Hippocampal formation (tissue), 2 donors: ENCODE data around the gene BTBD9.

ENCODE experiments used
- DNase-seq, 2 donors: peaks; one replicate each; lab custom pipeline; 2025; lab: John Stamatoyannopoulos, UW

BTBD9 gene

DNA sequence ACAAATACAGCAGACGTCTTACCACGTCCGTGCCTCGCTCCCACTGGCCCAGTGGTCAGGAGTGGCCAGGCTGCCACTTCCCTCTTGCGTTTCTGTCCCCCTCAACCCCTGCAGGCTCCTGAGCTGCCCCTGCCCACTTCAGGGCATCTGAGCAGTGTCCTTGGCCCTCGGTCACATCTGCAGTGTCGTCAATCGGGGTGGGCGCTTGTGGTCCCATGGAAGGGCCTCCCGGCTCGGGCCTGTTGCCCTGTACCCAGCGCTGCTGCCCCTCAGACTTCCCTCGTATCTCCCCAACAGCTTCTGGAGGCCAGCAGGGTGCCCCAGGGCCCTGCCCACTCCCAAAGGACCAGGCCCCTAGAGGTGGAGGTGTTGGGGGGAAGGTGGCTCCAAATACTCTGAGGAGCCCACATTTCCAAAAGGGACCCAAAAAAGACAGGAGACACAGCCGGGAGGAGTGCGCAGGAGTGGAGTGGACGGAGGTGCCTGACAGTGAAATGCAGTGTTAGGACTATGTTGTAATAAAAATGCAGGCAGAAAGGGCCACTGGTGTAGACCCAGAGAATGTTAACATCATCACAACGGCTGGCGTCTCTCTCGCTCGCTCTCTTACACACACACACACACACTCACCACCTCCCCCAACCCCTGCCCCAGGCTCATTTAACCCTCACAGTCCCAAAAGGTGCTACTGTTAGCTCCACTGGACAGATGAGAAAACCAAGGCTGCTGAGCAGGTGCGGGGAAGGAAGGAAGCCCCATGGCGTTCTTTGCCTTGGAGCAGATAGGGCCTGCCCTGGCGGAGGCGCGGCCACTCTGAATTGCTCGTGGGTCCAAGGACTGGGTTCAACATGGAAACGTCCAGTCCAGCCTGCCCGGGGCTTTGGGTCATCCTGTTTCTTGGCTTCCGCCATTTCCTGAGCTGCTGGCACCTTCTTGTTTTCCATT is 476.3 kb downstream of the BTBD9 start:
- DNase-seq: no peak

GRCh38 chr6:38162493-38163185 is 477.1 kb downstream of the BTBD9 start:
- DNase-seq: no peak

DNA sequence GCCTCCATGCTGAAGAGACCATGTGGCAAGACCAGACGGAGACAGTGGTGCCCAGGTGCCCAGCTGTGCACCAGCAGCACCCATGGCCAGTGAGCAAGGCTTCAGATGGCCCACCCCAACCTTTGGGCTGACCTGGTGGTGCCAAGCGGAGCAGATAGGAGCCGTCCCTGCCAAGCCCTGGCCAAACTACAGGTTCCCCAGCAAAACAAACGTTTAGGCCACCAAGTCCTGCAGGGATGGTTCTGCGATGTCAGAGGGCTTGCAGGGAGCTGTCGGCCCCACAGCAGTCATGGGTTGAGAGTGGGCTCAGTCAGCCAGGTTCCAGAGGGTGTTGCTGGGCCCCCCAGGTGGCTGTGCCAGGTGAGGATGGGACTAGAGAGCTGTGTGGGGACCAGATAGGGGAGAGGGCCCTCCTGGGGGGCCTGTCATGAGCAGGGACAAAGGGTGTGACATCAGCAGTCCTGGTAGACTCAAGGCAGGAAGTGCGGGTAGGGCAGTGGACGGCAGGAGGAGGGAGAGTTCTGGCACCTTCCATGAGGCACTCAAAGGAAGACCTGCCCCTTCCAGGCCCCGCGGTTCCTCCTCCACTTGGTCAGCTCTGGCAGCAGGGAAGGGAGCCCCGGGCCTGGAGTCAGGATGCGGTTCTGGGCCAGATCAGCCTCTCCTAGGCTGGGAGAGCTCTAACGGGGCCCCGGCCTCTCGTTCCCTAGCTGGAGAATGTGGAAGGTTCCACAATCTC is 477.8 kb downstream of the BTBD9 start:
- DNase-seq: no peak

- no peak for DNase-seq
Observed at GRCh38 chr6:38161331-38161730, 478.4 kb downstream of the BTBD9 start.

DNA sequence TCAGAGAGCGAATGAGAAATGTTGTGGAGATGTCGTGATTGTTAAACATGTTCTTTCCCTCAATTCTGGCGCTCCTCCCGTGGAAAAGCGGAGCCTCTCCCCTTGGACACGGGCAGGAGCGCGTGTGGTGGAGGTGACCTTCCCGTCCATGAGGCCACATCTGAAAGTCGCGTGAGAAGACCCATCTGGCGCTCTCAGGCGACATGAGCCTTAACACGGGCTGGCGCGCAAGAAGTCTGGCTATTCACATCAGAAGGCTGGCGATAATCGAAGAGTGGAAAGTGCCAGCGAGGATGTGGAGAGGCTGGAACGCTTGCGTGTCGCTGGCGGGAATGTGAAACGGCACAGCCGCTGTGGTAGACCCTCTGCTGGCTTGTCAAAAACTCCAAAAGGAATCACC is 478.9 kb downstream of the BTBD9 start:
- no peak for DNase-seq

- no peak for DNase-seq
Observed at GRCh38 chr6:38159596-38159995, 480.1 kb downstream of the BTBD9 start.

- no peak for DNase-seq
Observed at GRCh38 chr6:38158762-38159350, 480.9 kb downstream of the BTBD9 start.

DNA sequence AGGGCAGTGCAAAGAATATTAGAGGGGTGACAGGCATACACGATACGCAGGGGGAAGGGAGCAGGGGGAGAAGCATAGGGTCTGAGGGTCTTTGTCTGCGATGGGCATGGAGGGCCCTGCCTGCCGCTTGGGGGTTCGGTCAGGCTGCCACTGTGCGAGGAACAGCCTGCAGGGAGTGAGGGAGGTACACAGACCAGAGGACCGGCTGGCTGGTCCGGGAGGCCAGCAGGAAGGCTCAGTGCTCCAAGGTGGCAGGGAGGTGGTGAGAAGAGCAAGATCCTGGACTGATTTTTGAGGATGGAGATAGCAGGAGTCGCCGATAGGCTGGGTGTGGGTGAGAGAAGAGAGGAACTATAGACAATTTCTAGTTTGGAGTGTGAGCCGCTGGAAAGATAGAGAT is 481.8 kb downstream of the BTBD9 start:
- DNase-seq: no peak

GRCh38 chr6:38156818-38157565 is 482.7 kb downstream of the BTBD9 start:
- DNase-seq: no peak

- no peak for DNase-seq
Observed at GRCh38 chr6:38155621-38156204, 484.0 kb downstream of the BTBD9 start.

GRCh38 chr6:38155144-38155543 is 484.6 kb downstream of the BTBD9 start:
- DNase-seq: no peak

DNA sequence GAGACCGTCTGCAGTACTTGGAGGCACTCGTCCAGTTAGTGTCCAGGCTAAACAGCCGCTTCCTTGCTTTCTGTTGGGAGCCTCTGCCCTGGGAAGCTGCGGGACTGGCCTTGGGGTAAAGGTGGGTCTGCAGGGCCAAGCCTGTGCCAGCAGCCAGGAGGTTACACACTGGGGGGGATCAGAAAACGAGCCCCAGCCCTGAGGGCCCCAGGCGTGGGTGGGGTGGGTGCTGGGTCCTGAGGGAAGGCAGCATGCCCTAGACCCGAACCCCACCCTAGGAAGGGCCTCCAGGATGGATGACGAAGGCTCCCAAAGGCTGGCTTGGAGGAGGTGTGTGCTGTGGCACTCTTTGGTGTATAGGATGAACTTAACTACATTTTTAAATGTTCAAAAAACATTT is 485.0 kb downstream of the BTBD9 start:
- no peak for DNase-seq

DNA sequence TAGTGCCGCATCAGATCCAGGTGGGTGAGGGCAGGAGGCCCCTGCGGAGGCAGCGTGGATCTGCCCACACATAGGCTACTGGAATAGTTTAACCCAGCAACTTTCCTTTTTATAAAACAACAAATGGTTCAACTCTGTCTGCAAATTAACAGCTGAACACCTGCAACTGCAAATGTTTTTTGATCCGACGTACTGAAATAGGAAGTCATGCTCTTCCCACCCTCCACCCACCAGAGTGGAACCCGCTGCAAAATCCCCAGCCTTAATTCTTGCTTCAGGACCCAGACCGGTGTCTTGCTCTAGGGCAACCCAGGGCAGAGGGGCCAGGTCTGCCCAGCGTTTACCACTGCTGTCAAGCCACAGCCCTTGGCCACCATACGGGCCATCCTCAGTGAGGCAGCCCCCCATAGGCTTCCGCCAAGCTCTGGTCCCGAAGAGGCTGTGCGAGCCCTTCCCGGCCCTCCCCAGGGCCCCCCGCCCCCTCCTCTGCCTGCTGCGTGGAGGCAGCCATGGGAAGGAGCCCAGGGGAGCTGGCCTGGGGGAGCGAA is 485.9 kb downstream of the BTBD9 start:
- DNase-seq: no peak

GRCh38 chr6:38153076-38153797 is 486.5 kb downstream of the BTBD9 start:
- DNase-seq: no peak

DNA sequence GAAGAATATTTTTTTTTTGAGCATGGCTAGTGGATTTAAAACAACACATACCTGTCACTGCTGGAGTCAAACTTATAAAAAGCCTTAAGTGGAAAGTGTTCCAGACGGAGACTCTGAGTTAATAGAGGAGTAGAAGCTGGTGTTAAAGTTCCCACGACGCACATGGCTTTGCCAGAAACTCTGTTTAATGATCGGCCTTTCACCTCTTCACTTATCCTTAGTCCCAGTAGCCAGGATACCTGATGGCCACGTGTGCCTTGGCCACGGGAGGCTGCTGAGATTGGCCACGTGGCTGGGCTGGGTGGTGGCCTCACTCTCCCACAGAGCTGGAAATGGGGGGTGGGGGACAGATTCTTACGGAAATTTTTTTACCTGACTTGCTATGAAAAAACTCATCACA is 487.1 kb downstream of the BTBD9 start:
- DNase-seq: no peak

DNA sequence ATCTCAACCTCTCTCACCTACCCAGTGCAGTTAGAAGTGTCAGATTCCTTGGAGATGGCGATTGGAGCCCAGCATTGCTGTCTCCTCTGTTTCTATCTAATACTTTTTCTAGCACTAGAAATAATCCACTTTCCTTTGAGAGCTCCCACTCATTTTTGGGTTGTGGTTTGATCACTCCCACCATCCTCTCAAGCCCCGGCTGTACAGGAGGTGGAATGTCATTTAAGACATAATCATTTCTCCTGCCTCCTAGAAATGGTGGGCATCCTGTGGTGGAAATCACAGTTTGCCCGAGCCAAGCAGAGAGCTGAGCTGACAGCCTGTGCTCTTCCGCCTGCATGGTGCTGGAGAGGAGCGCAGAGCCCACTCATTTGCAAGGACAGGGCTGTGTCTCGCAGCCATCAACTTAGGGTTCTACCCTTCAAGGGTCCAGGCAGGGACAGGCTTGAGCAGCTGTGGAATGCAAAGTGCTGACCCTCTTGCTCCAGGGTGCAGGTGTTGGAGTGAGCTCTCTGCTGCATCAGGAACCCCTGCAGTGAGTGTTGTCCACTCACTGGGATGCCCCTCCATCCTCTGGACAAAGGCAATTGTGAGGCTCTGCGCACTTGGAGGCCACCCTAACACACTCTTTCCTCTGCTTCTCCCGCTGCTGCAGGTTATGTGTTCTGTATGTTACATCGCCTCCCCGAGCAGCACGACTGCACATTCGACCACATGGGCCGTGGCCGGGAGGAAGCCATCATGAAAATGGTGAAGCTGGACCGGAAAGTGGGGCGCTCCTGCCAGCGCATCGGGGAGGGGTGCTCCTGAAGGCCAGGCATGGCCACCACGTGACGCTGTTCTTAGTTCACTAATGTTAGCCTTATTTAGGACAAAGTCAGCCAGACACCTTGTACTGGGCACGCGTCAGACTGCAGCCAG is 487.9 kb downstream of the BTBD9 start:
- DNase-seq: no peak

GRCh38 chr6:38150681-38151296 is 488.9 kb downstream of the BTBD9 start:
- DNase-seq: no peak

DNA sequence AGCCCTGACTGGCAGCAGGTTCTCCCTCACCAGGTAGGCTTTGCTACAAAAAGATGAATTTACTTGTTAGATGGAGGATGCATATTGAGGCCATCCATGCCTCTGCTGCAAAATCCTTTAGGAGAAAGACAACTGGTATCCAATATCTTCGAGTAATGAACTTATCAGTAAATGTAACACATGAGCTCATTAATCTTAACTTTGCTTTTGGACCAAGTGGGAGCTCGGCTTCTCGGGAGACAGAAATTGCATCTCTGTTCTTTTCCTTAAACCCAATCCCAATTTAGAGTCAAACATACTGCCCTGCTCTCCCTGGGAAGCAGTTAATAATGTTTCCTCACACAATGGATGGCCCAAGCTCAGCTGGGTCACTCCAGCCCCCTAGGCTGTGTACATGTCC is 489.7 kb downstream of the BTBD9 start:
- no peak for DNase-seq

DNA sequence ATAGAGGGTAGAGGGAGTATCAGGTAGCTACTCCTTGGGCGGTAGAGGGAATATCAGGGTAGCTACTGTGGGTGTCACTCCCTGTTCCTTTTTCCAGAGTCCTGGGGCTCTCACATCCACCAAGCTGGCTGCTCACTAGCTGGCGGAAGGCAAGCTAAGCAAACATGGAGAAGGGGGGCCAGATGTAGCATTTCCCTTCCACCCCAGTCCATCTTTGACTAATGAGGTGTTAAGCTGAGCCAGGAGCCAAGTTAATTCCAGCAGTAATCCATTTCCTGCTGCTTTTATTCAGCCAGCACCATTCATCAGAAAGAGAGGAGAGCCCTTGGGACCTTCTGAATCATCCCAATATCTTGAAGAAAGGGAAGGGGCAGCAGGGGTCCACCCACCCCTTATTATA is 490.2 kb downstream of the BTBD9 start:
- no peak for DNase-seq
